ENCODE data around the gene CCDC177. TPM values are rescaled to one million over a fixed set of nuclear protein-coding genes. Genes with fewer than 3 reads are reported as not detected.

Gene CCDC177
- total and polyA plus RNA-seq, 4 donors, result 0.08 TPM; not detected in 3

DNA sequence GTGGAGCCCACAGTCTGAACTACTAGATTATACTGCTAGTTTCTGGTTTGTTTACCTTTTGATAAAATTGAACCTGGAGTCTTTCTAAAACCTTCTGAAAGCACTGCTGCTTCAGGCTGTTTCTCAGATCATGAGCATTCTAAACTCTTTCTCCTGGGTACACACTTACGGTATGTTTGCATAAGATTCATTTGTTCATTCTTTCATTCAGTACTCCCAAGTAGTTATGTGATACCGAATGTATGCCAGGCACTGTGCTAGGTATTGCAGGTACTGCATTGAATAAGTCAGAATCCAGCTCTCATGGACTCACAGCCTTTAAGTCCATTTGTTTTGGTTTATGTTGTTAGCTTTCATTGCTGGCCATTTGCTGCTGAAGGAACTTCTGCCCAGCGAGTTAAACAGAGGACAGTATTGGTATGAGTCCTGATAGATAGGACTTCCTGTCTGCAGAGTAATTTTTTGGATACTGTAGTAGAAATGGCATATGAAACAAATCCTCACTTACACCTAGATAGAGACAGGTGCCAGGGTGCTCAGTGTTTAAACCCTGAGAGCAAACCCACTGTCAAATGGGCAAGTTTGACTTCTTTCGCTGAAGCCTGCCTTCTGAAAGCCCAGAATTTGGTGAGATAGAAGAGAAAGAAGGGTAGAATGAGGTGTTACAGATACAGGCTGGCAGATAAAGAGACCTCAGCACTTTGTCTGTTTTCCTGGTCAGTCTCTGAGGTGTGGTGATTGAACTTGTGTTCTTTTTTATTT, 38.8 kb upstream of the CCDC177 start:
- peak overlapping the region in 1 of 2 donors; percentile 90 for H3K27ac ChIP-seq (ENCODE audit: low read depth in 1 of 2, low read length in 2 of 2)
- H3K4me3 ChIP-seq (ENCODE audit: low read depth in 1 of 3, low read length in 3 of 3), result peak overlapping the region in 1 of 3 donors; percentile 92
- H3K9ac ChIP-seq (ENCODE audit: low read depth in 1 of 2, low read length in 2 of 2), result peak overlapping the region; percentile 92 to 93
- H3K4me1 ChIP-seq (ENCODE audit: control insufficient read depth in 4 of 4, insufficient read depth in 4 of 4, low read length in 3 of 4), result peaks cover 3 to 65% (median 49%) of the 10 kb centered on the region in 4 donors
- H3K36me3 ChIP-seq (ENCODE audit: control insufficient read depth in 4 of 4, insufficient read depth in 3 of 4, low read depth in 1 of 4, low read length in 3 of 4), result no peaks in the 10 kb centered on the region
- no peak for DNase-seq (ENCODE audit: low spot score)
- 60% methylated on average over 4 of the region's 4 CpGs for WGBS
- no peak for TF ChIP-seq EGR1 (IDR thresholded peaks at IDR 0.05; ENCODE audit: low read depth in 2 of 2)
- no peak for TF ChIP-seq ATF3 (IDR thresholded peaks at IDR 0.05)
- TF ChIP-seq JUND (IDR thresholded peaks at IDR 0.05), result no peak
- H3K27me3 ChIP-seq (ENCODE audit: control insufficient read depth in 4 of 4, insufficient read depth in 4 of 4, low read length in 3 of 4), result no peaks in the 10 kb centered on the region
- no peaks in the 10 kb centered on the region for H3K9me3 ChIP-seq (ENCODE audit: control insufficient read depth in 4 of 4, low read length in 3 of 4)

DNA sequence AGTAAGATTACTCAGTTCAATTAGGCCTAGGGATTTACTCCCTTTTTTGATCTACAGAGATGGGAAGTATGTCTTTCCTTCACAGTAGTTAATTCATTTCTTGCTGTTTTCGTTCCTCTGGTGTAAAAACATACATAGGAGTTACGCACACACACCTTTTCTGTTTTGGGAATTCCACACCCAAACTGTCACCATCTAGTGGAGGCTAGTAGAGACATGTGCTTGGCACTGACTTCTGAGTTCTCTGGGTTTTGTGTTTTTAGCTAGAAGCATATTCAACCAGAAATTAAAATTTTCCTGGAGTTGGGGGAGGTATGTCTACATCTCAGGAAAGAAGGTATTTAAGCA, 38.1 kb upstream of the CCDC177 start:
- 4% methylated on average over 2 of the region's 2 CpGs for WGBS
- Histone ChIP-seq H3K4me3 (ENCODE audit: low read depth in 1 of 3, low read length in 3 of 3) (peak overlapping the region; percentile 79 to 92 (median 82)), H3K36me3 (ENCODE audit: control insufficient read depth in 4 of 4, insufficient read depth in 3 of 4, low read depth in 1 of 4, low read length in 3 of 4) (no peaks in the 10 kb centered on the region), H3K4me1 (ENCODE audit: control insufficient read depth in 4 of 4, insufficient read depth in 4 of 4, low read length in 3 of 4) (peaks cover 3 to 59% (median 46%) of the 10 kb centered on the region in 4 donors), H3K27ac (ENCODE audit: low read depth in 1 of 2, low read length in 2 of 2) (peak overlapping the region; percentile 90 to 94), H3K9ac (ENCODE audit: low read depth in 1 of 2, low read length in 2 of 2) (peak overlapping the region; percentile 92 to 93), H3K9me3 (ENCODE audit: control insufficient read depth in 4 of 4, low read length in 3 of 4) (no peaks in the 10 kb centered on the region), H3K27me3 (ENCODE audit: control insufficient read depth in 4 of 4, insufficient read depth in 4 of 4, low read length in 3 of 4) (no peaks in the 10 kb centered on the region)
- DNase-seq (ENCODE audit: low spot score), result no peak
- TF ChIP-seq FOXA2 (IDR thresholded peaks at IDR 0.05) (no peak), ATF3 (IDR thresholded peaks at IDR 0.05) (no peak), JUND (IDR thresholded peaks at IDR 0.05) (no peak), HNF4G (IDR thresholded peaks at IDR 0.05) (no peak), NR2F2 (IDR thresholded peaks at IDR 0.05) (no peak), TAF1 (conservative IDR thresholded peaks at IDR 0.05) (no peak), RAD21 (IDR thresholded peaks at IDR 0.05) (peak in 1 of 2 donors; percentile 65), RXRA (IDR thresholded peaks at IDR 0.05) (no peak), SP1 (IDR thresholded peaks at IDR 0.05) (no peak), HNF4A (conservative IDR thresholded peaks at IDR 0.05) (no peak)
- TF ChIP-seq, protein P1, sequence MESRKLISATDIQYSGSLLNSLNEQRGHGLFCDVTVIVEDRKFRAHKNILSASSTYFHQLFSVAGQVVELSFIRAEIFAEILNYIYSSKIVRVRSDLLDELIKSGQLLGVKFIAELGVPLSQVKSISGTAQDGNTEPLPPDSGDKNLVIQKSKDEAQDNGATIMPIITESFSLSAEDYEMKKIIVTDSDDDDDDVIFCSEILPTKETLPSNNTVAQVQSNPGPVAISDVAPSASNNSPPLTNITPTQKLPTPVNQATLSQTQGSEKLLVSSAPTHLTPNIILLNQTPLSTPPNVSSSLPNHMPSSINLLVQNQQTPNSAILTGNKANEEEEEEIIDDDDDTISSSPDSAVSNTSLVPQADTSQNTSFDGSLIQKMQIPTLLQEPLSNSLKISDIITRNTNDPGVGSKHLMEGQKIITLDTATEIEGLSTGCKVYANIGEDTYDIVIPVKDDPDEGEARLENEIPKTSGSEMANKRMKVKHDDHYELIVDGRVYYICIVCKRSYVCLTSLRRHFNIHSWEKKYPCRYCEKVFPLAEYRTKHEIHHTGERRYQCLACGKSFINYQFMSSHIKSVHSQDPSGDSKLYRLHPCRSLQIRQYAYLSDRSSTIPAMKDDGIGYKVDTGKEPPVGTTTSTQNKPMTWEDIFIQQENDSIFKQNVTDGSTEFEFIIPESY (IDR thresholded peaks at IDR 0.05), result no peak
- TF ChIP-seq, protein P2, sequence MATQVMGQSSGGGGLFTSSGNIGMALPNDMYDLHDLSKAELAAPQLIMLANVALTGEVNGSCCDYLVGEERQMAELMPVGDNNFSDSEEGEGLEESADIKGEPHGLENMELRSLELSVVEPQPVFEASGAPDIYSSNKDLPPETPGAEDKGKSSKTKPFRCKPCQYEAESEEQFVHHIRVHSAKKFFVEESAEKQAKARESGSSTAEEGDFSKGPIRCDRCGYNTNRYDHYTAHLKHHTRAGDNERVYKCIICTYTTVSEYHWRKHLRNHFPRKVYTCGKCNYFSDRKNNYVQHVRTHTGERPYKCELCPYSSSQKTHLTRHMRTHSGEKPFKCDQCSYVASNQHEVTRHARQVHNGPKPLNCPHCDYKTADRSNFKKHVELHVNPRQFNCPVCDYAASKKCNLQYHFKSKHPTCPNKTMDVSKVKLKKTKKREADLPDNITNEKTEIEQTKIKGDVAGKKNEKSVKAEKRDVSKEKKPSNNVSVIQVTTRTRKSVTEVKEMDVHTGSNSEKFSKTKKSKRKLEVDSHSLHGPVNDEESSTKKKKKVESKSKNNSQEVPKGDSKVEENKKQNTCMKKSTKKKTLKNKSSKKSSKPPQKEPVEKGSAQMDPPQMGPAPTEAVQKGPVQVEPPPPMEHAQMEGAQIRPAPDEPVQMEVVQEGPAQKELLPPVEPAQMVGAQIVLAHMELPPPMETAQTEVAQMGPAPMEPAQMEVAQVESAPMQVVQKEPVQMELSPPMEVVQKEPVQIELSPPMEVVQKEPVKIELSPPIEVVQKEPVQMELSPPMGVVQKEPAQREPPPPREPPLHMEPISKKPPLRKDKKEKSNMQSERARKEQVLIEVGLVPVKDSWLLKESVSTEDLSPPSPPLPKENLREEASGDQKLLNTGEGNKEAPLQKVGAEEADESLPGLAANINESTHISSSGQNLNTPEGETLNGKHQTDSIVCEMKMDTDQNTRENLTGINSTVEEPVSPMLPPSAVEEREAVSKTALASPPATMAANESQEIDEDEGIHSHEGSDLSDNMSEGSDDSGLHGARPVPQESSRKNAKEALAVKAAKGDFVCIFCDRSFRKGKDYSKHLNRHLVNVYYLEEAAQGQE (IDR thresholded peaks at IDR 0.05), result no peak
- TF ChIP-seq, protein P3, sequence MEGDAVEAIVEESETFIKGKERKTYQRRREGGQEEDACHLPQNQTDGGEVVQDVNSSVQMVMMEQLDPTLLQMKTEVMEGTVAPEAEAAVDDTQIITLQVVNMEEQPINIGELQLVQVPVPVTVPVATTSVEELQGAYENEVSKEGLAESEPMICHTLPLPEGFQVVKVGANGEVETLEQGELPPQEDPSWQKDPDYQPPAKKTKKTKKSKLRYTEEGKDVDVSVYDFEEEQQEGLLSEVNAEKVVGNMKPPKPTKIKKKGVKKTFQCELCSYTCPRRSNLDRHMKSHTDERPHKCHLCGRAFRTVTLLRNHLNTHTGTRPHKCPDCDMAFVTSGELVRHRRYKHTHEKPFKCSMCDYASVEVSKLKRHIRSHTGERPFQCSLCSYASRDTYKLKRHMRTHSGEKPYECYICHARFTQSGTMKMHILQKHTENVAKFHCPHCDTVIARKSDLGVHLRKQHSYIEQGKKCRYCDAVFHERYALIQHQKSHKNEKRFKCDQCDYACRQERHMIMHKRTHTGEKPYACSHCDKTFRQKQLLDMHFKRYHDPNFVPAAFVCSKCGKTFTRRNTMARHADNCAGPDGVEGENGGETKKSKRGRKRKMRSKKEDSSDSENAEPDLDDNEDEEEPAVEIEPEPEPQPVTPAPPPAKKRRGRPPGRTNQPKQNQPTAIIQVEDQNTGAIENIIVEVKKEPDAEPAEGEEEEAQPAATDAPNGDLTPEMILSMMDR (IDR thresholded peaks at IDR 0.05; ENCODE audit: low read depth, low read length, missing input control), result peak; percentile 1
